GM10248 (cell line): ENCODE data around the gene BACH2.

Source experiments
- CTCF ChIA-PET: fragments of 300-600 bp; sonication (Branson Sonifier 250); formaldehyde crosslinking; extraction: SDS; loops from one replicate; lab custom pipeline; 2021; ENCODE audit warnings: antibody characterized with exemption; lab: Yijun Ruan, JAX
- POLR2A ChIA-PET: fragments of 350-650 bp; sonication (Branson Sonifier 250); formaldehyde crosslinking; extraction: SDS; loops from one replicate; lab custom pipeline; 2020; ENCODE audit warnings: antibody characterized with exemption; lab: Yijun Ruan, JAX
- DNase-seq: peaks from one replicate; pipeline ENCODE4 v3.0.0; 2012; ENCODE audit errors: extremely low spot score
- CTCF ChIP-seq: IDR thresholded peaks from 2 replicates; pipeline ENCODE4 v1.5.1; 2012; ENCODE audit warnings: mild to moderate bottlenecking, low read depth; ENCODE audit errors: extremely low read depth, missing control alignments, control extremely low read depth

Gene BACH2

DNA sequence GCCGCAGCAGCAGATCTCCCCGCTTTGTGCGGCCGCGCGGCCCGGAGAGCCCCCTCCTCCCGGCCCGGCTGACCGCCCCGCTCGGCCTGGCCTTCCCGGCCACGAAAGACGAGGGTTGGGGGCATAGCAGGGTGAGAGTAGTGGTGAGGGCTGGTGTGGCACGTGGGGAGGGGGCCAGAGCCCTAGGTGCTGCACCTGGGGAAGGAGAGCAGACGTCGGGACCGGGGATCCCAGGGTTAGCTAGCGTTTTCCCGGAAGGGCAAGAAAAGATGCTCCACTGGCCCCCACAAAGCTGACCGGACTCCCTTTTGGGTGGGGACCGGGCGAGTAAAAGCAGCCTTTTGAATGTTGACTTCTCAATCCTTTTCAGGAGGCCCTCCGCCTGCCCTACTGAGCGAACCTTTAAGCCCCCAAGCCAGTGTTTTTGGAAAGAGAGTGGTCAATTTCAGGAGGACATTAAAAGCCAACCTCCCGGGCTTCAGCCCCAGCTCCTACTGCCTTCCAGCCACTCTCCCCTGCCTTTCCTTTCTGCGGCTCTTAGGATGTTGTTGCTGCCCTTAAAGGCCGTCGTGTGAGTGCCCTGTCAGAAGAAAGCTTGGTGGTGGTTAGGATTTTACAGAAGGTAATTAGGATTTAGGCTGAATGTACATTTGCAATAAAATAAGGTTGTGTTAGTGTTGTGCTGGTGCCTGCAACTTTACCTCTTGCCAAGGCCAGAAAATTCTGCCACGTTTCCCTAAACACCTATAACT lies 648 bp upstream of the BACH2 start:
- ChIA-PET CTCF (interaction anchor here (1.0 to 1.1 kb wide), 2 partner anchors 10 to 357 kb away, joined by 3 to 4 read pairs; no protein-coding TSS in a partner anchor), POLR2A (no interaction called here)
- TF ChIP-seq CTCF: no peak
- DNase-seq: peak; percentile 8

- peak; percentile 43 for DNase-seq
- ChIA-PET CTCF (interaction anchor here (1.0 kb wide), 1 partner anchor 195 kb away, joined by 3 read pairs; no protein-coding TSS in a partner anchor), POLR2A (no interaction called here)
- no peak for TF ChIP-seq CTCF
Observed at GRCh38 chr6:90295854-90296340, 746 bp downstream of the BACH2 start.

DNA sequence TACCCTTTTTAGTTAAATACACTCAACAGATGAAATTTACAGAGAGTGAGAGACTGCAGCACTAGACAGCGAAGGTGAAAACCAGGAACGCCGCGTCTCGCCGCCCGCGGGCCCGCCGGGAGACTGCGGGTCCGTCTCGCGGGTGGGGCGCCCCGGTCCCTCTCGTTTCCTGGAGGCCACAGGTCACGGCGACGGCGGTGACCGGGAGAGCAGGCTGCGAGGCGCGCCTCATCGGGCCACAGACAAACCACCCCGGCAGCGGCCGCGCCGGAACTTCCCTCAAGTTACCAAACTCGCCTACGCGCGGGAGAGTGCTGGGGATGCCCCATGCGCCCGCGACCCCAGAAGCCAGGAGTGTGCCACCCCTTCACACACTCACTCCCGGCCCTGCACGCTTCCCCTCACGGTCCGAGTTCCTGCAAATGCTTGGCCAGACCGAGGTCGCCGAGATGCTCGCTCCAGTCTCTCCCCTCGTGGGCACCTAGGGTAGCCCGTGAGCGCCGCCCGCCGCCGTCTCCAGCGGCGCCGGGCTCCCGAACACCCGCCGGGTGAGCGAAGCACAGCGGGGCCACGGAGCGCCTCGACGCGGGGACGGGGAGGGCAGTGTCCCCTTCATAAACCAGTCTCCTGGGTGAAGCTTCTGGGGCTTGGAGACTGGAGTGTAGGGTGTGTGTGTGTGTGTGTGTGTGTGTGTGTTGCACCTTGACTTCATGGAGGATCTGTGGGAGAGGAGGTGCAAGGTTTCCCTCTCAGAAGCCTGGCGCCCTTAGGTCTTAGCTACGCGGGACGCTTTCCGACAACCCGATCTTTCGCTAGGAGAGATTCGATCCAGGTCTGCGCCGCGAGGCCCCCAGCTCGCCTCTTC lies 1.4 kb downstream of the BACH2 start:
- peak; percentile 16 for TF ChIP-seq CTCF
- ChIA-PET POLR2A (no interaction called here), CTCF (interaction anchor here (1.0 kb wide), 1 partner anchor 195 kb away, joined by 3 read pairs; no protein-coding TSS in a partner anchor)
- peak; percentile 37 for DNase-seq

- no peak for TF ChIP-seq CTCF
- ChIA-PET POLR2A (no interaction called here), CTCF (no interaction called here)
- DNase-seq: no peak
Observed at GRCh38 chr6:90294614-90294988, 2.0 kb downstream of the BACH2 start.

DNA sequence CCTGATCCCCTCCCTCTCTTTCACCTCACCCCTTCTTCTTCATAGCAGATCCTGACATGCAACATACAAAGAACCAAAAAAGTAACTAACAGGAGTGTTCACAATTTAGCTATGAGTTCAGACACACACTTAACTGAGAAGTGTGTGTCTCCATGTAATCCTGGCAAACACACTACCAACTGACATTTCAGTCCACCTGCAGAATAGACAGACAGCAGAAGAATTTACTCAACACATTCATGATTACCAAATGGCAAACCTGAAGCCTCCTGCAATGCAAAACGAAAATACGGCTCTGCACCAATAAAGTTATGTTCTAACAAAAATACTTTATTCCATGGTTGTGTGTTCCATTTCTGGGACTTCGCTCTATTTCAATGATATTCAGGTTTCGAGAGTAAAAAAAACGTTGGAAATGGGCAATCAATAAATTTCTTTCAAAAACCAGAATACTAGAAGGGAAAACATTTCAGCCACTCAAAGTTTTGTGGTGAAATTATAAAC lies 2.6 kb downstream of the BACH2 start:
- CTCF ChIA-PET: no interaction called here
- DNase-seq: no peak
- TF ChIP-seq CTCF: no peak
- POLR2A ChIA-PET: no interaction called here

GRCh38 chr6:90293319-90293953 lies 3.2 kb downstream of the BACH2 start:
- no peak for DNase-seq
- TF ChIP-seq CTCF: no peak
- ChIA-PET CTCF (interaction anchor here (1.0 kb wide), 1 partner anchor 15 kb away, joined by 3 read pairs; no protein-coding TSS in a partner anchor), POLR2A (no interaction called here)
